ENCODE data around the gene RCE1.

Gene RCE1

GRCh38 chr11:66891851-66892660, 48.8 kb downstream of the RCE1 start:
- peak; percentile 15 for DNase-seq

GRCh38 chr11:66892911-66893310, 49.7 kb downstream of the RCE1 start:
- DNase-seq, result no peak

GRCh38 chr11:66894141-66894540, 50.9 kb downstream of the RCE1 start:
- DNase-seq, result no peak
